ENCODE results near the gene ADAMTS8.
A peak's percentile ranks its signal among the peaks of the same experiment; 100 is the strongest.
"Not testable (repeated sequence)": the region's sequence is repeated elsewhere in the genome, so short reads cannot be mapped to it uniquely, and the experiment has no call there.

ADAMTS8 gene

DNA sequence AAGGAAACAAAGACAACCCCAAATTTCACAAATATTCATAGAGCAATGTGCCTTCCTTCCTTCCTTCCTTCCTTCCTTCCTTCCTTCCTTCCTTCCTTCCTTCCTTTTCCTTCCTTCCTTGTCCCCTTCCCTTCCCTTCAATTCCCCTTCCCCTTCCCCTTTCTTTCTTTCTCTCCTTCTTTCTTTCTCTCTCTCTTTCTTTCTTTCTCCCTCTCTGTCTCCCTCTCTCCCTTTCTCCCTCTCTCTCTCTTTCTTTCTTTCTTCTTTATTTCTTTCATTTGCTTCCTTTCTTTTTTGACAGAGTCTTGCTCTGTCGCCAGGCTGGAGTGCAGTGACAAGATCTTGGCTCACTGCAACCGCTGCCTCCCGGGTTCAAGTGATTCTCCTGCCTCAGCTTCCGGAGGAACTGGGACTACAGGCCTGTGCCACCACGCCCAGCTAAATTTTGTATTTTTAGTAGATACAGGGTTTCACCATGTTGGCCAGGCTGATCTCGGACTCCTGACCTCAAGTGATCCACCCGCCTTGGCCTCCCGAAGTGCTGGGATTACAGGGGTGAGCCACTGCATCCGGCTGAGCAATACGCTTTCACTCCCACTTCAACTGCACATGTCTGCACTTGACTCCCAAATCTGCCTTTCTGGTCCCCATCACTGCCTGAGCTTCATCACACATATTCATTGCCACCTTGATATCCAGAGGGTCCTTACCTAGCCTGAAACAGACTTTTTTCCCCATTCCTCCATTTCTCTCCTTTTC is 10.2 kb upstream of the ADAMTS8 start:
- DNase-seq (ENCODE audit: low read depth): not testable (repeated sequence)

DNA sequence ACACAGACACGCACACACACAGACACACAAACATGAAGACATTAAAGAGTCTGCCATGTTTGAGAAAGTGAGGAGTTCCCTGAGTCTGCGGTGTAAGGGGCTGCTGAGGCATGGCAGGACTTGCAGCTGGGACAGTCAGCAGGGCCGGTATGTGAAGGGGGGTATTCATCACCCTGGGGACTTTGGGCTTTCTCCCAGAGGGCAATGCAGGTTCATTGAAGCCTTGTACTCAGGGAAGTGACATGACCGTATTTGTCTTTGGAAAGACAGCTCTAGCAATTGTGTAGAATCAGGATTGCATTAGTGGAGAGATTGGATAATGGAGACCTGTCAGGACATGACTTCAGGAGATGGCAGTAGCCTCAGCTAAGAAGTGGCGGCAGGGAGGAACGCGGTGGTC is 9.4 kb upstream of the ADAMTS8 start:
- no peak for DNase-seq (ENCODE audit: low read depth)

GRCh38 chr11:130436171-130436570 is 7.8 kb upstream of the ADAMTS8 start:
- no peak for DNase-seq (ENCODE audit: low read depth)

DNA sequence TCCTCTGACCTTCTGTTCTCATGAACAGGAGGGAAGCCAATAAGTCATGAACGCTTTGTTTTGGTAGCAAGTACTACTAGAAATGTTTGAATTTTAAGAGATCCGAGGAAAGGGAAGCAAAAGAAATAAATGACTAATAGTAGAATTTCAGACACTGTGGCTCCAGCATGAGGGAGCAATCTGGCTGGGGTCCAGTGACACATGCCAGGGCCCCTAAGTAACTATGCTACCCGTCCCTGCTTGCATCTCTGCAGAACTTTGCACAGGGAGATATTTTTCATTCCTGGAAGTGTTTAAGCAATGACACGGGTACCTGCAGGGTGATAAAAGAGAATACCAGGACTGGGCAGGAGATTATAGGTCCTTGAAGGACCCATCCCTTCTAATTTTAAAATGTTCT is 7.3 kb upstream of the ADAMTS8 start:
- DNase-seq (ENCODE audit: low read depth): no peak

DNA sequence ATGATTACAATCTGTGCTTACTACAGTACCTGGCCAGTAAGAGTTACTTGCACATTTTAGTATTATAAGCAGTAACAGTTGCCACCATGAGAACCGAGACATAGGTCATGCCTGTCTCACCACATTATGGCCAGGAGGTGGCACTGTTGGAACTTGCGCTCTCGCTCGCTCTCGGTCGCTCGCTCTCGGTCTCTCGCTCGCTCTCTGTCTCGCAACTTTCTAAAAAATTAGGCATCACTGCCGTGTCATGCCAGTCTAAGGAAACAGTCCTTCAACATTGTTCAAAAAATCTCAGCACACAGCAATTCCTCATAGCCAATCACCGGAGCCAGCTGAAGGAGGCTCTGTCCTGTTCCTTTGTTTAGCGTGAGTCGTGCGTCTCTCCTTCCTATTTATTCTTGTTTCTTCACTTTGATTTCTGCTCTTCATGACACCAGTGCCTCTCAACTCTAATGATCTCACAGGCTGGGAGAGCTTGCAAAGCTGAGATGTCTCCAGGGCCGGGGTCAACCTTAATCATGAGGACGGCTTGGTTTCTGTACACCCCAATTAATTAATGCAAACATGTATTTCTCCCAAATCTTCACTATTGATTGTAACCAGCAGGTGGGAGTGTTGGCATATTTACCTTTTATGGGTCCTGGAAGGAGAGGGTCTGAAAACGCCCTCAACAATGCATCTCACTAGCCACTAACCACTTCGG is 6.3 kb upstream of the ADAMTS8 start:
- DNase-seq (ENCODE audit: low read depth): peak; percentile 59

DNA sequence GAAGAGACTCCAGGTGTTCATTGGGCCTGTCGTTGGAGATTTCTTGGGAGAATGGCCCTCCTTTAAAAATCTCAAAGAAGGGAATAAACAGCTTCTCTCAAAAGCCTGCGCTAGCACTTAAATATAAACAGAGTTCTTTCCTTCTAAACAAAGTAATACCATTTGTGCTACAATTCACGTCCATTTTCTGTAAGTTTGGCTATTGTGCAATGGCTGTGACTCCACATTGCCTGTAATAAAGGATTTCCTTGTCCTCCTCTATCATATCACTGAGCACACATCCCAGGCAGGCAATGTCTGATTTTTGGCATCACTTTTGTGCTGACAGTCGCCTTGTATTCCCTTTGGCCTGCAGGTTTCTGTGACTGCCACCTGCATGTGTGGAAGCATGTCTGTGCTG is 4.9 kb upstream of the ADAMTS8 start:
- no peak for DNase-seq (ENCODE audit: low read depth)

GRCh38 chr11:130431801-130432200 is 3.4 kb upstream of the ADAMTS8 start:
- no peak for DNase-seq (ENCODE audit: low read depth)

GRCh38 chr11:130431331-130431773 is 2.9 kb upstream of the ADAMTS8 start:
- no peak for DNase-seq (ENCODE audit: low read depth)

- DNase-seq (ENCODE audit: low read depth): no peak
These were observed 1.6 kb upstream of the ADAMTS8 start for GRCh38 chr11:130429983-130430382.

- no peak for DNase-seq (ENCODE audit: low read depth)
These were observed 792 bp upstream of the ADAMTS8 start for GRCh38 chr11:130429120-130429681.

- no peak for DNase-seq (ENCODE audit: low read depth)
These were observed 661 bp downstream of the ADAMTS8 start for GRCh38 chr11:130427581-130428315.

GRCh38 chr11:130426837-130427341 is 1.5 kb downstream of the ADAMTS8 start:
- no peak for DNase-seq (ENCODE audit: low read depth)

DNA sequence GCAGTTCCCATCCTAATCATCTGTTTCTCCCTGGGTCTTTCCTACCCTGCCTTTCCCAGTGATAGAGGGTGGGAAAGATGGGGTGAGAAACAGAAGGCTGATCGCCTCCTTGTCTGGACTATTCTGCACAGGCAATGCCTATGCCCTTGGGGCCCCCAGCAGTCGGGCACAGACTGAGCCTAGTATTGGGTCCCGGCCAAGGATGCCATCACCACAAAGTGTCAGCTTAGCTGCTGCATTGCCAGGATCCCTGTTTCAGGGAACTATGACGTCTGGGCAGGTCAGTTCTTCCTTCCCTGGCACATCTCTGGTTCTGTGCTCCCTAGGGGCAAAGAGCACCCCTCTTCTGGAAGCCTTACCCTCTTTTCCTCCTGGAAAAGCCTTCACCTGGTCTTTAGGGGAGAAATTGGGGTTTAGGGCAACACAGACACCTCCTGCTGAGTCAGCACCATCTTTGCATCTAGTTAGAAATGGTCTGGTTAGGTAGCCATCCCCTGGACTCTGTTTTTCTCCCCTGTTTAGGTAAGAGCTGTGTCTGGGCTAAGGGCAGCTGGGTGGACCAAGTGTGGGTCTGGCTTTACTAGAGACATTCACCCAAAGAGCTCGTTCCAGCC is 2.1 kb downstream of the ADAMTS8 start:
- no peak for DNase-seq (ENCODE audit: low read depth)

GRCh38 chr11:130425156-130425555 is 3.3 kb downstream of the ADAMTS8 start:
- no peak for DNase-seq (ENCODE audit: low read depth)

GRCh38 chr11:130424613-130425140 is 3.7 kb downstream of the ADAMTS8 start:
- DNase-seq (ENCODE audit: low read depth): no peak

- DNase-seq (ENCODE audit: low read depth): no peak
These were observed 4.8 kb downstream of the ADAMTS8 start for GRCh38 chr11:130423541-130424142.

DNA sequence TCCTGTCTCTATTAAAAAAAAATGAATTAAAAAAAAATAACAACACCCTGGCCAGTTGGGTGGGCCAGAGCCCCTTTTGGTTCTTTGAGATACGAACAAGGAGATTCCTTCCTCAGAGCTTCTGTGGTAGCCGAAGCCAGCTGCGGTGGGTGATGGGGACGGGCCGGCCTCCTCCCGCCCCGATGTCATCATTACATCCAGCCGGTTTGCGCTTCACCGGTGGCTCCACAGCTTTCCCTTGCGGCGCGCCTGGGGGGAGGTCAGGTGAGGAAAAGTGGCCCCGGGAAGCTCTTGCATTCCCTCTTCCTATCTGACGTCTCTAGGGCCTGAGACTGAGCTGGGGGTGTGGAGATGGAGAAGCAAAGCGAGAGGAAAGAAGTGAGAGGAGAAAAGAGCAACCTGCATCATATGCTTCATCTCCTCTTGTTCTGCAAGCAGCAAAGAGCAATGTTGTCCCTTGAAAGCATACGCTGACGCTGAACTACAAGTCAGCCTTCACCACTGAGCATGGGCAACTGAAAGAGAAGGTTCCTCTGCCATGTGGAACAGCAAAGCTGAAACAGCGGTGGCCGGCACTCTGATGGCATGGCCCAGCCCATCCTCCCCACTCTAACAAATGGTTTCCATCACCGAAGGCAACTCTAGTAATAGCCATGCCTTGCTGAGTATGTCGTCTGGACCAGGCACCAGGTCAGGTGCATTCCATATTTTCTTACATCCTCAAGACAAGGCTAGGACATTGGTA is 6.0 kb downstream of the ADAMTS8 start:
- DNase-seq (ENCODE audit: low read depth): no peak

DNA sequence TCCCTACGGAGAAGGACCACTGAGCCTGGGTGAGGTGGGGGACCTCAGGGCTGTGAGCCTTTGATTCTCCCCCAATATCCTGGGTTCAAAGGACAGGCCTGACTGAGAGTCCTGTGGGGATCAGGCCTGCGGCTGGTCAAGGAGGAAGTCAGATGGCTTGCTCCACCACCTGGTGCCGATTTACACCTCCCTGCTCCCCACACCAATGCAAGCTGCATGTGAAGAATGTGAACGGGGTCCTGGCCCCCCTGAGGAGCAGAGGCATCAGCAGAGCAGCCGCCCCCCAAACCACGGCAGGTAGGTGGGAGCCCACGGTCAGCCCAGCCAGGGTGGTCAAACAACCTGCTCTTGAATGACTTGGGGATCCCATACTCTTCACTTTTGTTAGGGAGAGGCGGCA is 6.7 kb downstream of the ADAMTS8 start:
- no peak for DNase-seq (ENCODE audit: low read depth)

- no peak for DNase-seq (ENCODE audit: low read depth)
These were observed 7.2 kb downstream of the ADAMTS8 start for GRCh38 chr11:130421199-130421585.

- DNase-seq (ENCODE audit: low read depth): no peak
These were observed 7.8 kb downstream of the ADAMTS8 start for GRCh38 chr11:130420478-130421198.

All from stromal cell of bone marrow (primary cell).